ENCODE data around the gene DDHD1.

DDHD1 gene

DNA sequence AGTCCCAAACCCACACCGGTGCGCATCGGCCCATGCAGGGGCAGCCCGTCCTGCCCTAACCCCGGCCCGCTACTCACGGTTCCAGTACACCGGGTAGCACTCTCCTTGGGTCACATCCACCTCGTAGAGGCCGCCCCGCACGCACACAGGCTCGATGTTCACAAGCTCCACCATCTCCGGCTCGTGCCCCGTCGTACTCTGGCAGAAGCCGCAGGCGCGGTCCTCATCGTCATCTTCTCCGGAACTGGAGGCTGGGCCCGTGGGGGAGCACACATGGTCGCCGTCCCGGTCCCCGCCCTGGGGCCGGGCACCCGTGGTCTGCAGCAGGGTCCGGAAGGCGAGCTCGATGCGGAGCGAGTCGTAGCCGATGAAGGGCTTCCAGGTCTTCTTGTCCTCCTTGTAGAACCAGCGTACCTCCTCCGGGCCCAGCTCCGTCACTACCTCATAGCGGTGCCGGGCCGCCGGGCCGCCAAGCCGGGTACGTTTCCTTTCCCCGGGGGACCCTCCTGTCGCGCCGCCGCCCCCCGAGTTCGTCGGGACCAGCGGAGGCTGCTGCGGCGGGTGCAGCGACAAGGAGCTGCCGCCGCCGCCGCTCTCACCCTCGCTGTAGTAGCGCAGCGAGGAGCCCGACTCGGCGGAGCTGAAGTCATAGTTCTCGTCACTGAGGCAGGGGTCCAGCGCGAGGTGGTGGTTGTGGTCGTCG is 788 bp downstream of the DDHD1 start (continued):
- TF ChIP-seq ZBTB6 (tag by site-specific recombination; IDR thresholded peaks at IDR 0.05) (peak; percentile 90; the same call in 1 of the 2 replicates), KLF9 (tag by site-specific recombination; IDR thresholded peaks at IDR 0.05; ENCODE audit: low read depth) (0 out of 2 replicates have a peak, but pooled peaks have one; percentile 5), ZNF18 (tag by site-specific recombination; IDR thresholded peaks at IDR 0.05) (no peak), TCF7L2 (IDR thresholded peaks at IDR 0.05; ENCODE audit: borderline replicate concordance, low read depth, low read length) (no peak), ZNF544 (tag by site-specific recombination; IDR thresholded peaks at IDR 0.05) (no peak), ZNF521 (tag by site-specific recombination; IDR thresholded peaks at IDR 0.05) (no peak), ZNF624 (tag by site-specific recombination; IDR thresholded peaks at IDR 0.05) (no peak), ZNF549 (tag by site-specific recombination; IDR thresholded peaks at IDR 0.05) (no peak), ZNF2 (tag by site-specific recombination; IDR thresholded peaks at IDR 0.05) (peak; percentile 48; the same call in 1 of the 2 replicates), SALL2 (tag by site-specific recombination; IDR thresholded peaks at IDR 0.05; ENCODE audit: borderline replicate concordance) (no peak), GLIS2 (tag by site-specific recombination; IDR thresholded peaks at IDR 0.05) (peak; percentile 61; the same call in 1 of the 2 replicates), ZBTB20 (tag by site-specific recombination; IDR thresholded peaks at IDR 0.05) (peak; percentile 76; the same call in 1 of the 2 replicates), SP2 (tag by site-specific recombination; IDR thresholded peaks at IDR 0.05) (peak; percentile 42; the same call in 1 of the 2 replicates), ZNF335 (tag by site-specific recombination; conservative IDR thresholded peaks at IDR 0.05) (peak; percentile 85), ZFP37 (tag by site-specific recombination; IDR thresholded peaks at IDR 0.05) (0 out of 2 replicates have a peak, but pooled peaks have one; percentile 40), TRIM28 (IDR thresholded peaks at IDR 0.05; ENCODE audit: borderline replicate concordance, low read length) (no peak), ZBTB17 (tag by site-specific recombination; IDR thresholded peaks at IDR 0.05) (0 out of 2 replicates have a peak, but pooled peaks have one; percentile 79)
- TF ChIP-seq, protein P1, sequence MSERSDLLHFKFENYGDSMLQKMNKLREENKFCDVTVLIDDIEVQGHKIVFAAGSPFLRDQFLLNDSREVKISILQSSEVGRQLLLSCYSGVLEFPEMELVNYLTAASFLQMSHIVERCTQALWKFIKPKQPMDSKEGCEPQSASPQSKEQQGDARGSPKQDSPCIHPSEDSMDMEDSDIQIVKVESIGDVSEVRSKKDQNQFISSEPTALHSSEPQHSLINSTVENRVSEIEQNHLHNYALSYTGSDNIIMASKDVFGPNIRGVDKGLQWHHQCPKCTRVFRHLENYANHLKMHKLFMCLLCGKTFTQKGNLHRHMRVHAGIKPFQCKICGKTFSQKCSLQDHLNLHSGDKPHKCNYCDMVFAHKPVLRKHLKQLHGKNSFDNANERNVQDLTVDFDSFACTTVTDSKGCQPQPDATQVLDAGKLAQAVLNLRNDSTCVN (tag by site-specific recombination; optimal IDR thresholded peaks at IDR 0.05), result peak; percentile 69
- TF ChIP-seq, protein P2, sequence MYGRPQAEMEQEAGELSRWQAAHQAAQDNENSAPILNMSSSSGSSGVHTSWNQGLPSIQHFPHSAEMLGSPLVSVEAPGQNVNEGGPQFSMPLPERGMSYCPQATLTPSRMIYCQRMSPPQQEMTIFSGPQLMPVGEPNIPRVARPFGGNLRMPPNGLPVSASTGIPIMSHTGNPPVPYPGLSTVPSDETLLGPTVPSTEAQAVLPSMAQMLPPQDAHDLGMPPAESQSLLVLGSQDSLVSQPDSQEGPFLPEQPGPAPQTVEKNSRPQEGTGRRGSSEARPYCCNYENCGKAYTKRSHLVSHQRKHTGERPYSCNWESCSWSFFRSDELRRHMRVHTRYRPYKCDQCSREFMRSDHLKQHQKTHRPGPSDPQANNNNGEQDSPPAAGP (tag by site-specific recombination; IDR thresholded peaks at IDR 0.05), result no peak
- TF ChIP-seq, protein P3, sequence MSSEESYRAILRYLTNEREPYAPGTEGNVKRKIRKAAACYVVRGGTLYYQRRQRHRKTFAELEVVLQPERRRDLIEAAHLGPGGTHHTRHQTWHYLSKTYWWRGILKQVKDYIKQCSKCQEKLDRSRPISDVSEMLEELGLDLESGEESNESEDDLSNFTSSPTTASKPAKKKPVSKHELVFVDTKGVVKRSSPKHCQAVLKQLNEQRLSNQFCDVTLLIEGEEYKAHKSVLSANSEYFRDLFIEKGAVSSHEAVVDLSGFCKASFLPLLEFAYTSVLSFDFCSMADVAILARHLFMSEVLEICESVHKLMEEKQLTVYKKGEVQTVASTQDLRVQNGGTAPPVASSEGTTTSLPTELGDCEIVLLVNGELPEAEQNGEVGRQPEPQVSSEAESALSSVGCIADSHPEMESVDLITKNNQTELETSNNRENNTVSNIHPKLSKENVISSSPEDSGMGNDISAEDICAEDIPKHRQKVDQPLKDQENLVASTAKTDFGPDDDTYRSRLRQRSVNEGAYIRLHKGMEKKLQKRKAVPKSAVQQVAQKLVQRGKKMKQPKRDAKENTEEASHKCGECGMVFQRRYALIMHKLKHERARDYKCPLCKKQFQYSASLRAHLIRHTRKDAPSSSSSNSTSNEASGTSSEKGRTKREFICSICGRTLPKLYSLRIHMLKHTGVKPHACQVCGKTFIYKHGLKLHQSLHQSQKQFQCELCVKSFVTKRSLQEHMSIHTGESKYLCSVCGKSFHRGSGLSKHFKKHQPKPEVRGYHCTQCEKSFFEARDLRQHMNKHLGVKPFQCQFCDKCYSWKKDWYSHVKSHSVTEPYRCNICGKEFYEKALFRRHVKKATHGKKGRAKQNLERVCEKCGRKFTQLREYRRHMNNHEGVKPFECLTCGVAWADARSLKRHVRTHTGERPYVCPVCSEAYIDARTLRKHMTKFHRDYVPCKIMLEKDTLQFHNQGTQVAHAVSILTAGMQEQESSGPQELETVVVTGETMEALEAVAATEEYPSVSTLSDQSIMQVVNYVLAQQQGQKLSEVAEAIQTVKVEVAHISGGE (tag by site-specific recombination; conservative IDR thresholded peaks at IDR 0.05; ENCODE audit: low read depth), result peak; percentile 45; the same call in 1 of the 2 replicates
- TF ChIP-seq, protein P4, sequence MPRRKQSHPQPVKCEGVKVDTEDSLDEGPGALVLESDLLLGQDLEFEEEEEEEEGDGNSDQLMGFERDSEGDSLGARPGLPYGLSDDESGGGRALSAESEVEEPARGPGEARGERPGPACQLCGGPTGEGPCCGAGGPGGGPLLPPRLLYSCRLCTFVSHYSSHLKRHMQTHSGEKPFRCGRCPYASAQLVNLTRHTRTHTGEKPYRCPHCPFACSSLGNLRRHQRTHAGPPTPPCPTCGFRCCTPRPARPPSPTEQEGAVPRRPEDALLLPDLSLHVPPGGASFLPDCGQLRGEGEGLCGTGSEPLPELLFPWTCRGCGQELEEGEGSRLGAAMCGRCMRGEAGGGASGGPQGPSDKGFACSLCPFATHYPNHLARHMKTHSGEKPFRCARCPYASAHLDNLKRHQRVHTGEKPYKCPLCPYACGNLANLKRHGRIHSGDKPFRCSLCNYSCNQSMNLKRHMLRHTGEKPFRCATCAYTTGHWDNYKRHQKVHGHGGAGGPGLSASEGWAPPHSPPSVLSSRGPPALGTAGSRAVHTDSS (tag by site-specific recombination; IDR thresholded peaks at IDR 0.05), result peak; percentile 31; the same call in 1 of the 2 replicates
- TF ChIP-seq, protein P5, sequence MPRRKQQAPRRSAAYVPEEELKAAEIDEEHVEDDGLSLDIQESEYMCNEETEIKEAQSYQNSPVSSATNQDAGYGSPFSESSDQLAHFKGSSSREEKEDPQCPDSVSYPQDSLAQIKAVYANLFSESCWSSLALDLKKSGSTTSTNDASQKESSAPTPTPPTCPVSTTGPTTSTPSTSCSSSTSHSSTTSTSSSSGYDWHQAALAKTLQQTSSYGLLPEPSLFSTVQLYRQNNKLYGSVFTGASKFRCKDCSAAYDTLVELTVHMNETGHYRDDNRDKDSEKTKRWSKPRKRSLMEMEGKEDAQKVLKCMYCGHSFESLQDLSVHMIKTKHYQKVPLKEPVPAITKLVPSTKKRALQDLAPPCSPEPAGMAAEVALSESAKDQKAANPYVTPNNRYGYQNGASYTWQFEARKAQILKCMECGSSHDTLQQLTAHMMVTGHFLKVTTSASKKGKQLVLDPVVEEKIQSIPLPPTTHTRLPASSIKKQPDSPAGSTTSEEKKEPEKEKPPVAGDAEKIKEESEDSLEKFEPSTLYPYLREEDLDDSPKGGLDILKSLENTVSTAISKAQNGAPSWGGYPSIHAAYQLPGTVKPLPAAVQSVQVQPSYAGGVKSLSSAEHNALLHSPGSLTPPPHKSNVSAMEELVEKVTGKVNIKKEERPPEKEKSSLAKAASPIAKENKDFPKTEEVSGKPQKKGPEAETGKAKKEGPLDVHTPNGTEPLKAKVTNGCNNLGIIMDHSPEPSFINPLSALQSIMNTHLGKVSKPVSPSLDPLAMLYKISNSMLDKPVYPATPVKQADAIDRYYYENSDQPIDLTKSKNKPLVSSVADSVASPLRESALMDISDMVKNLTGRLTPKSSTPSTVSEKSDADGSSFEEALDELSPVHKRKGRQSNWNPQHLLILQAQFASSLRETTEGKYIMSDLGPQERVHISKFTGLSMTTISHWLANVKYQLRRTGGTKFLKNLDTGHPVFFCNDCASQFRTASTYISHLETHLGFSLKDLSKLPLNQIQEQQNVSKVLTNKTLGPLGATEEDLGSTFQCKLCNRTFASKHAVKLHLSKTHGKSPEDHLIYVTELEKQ (tag by site-specific recombination; IDR thresholded peaks at IDR 0.05; ENCODE audit: borderline replicate concordance), result no peak
- TF ChIP-seq, protein P6, sequence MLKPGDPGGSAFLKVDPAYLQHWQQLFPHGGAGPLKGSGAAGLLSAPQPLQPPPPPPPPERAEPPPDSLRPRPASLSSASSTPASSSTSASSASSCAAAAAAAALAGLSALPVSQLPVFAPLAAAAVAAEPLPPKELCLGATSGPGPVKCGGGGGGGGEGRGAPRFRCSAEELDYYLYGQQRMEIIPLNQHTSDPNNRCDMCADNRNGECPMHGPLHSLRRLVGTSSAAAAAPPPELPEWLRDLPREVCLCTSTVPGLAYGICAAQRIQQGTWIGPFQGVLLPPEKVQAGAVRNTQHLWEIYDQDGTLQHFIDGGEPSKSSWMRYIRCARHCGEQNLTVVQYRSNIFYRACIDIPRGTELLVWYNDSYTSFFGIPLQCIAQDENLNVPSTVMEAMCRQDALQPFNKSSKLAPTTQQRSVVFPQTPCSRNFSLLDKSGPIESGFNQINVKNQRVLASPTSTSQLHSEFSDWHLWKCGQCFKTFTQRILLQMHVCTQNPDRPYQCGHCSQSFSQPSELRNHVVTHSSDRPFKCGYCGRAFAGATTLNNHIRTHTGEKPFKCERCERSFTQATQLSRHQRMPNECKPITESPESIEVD (tag by site-specific recombination; IDR thresholded peaks at IDR 0.05), result no peak
